Measurements from ENCODE around the gene NAPG. TPM values are rescaled to one million over a fixed set of nuclear protein-coding genes. Genes with fewer than 3 reads are reported as not detected.
"Not testable (repeated sequence)": the region's sequence is repeated elsewhere in the genome, so short reads cannot be mapped to it uniquely, and the experiment has no call there.

Gene NAPG
- polyA plus RNA-seq, 3 donors, result 17.1 to 27.1 (median 21.9) TPM

GRCh38 chr18:10569941-10570340, 44.1 kb downstream of the NAPG start:
- DNase-seq (ENCODE audit: extremely low read depth in 1 of 11, low read depth in 9 of 11, low spot score in 4 of 11), result not testable (repeated sequence)

GRCh38 chr18:10570622-10571021, 44.8 kb downstream of the NAPG start:
- DNase-seq (ENCODE audit: extremely low read depth in 1 of 11, low read depth in 9 of 11, low spot score in 4 of 11), result no peak

GRCh38 chr18:10571537-10571936, 45.7 kb downstream of the NAPG start:
- no peak for DNase-seq (ENCODE audit: extremely low read depth in 1 of 11, low read depth in 9 of 11, low spot score in 4 of 11)

GRCh38 chr18:10573261-10573660, 47.4 kb downstream of the NAPG start:
- not testable (repeated sequence) for DNase-seq (ENCODE audit: extremely low read depth in 1 of 11, low read depth in 9 of 11, low spot score in 4 of 11)

- DNase-seq (ENCODE audit: extremely low read depth in 1 of 11, low read depth in 9 of 11, low spot score in 4 of 11), result not testable (repeated sequence)
These were observed 48.6 kb downstream of the NAPG start for GRCh38 chr18:10574412-10574811.

- DNase-seq (ENCODE audit: extremely low read depth in 1 of 11, low read depth in 9 of 11, low spot score in 4 of 11), result not testable (repeated sequence)
These were observed 52.2 kb downstream of the NAPG start for GRCh38 chr18:10577842-10578572.

GRCh38 chr18:10578573-10578899, 52.7 kb downstream of the NAPG start:
- DNase-seq (ENCODE audit: extremely low read depth in 1 of 11, low read depth in 9 of 11, low spot score in 4 of 11), result not testable (repeated sequence)

GRCh38 chr18:10579079-10579867, 53.4 kb downstream of the NAPG start:
- DNase-seq (ENCODE audit: extremely low read depth in 1 of 11, low read depth in 9 of 11, low spot score in 4 of 11), result no peak

- no peak for DNase-seq (ENCODE audit: extremely low read depth in 1 of 11, low read depth in 9 of 11, low spot score in 4 of 11)
These were observed 54.4 kb downstream of the NAPG start for GRCh38 chr18:10580215-10580614.

- DNase-seq (ENCODE audit: extremely low read depth in 1 of 11, low read depth in 9 of 11, low spot score in 4 of 11), result no peak
These were observed 59.4 kb downstream of the NAPG start for GRCh38 chr18:10585260-10585659.

GRCh38 chr18:10588975-10589374, 63.1 kb downstream of the NAPG start:
- no peak for DNase-seq (ENCODE audit: extremely low read depth in 1 of 11, low read depth in 9 of 11, low spot score in 4 of 11)

- DNase-seq (ENCODE audit: extremely low read depth in 1 of 11, low read depth in 9 of 11, low spot score in 4 of 11), result no peak
These were observed 64.6 kb downstream of the NAPG start for GRCh38 chr18:10590412-10590811.

GRCh38 chr18:10591896-10592295, 66.1 kb downstream of the NAPG start:
- DNase-seq (ENCODE audit: extremely low read depth in 1 of 11, low read depth in 9 of 11, low spot score in 4 of 11), result no peak

- not testable (repeated sequence) for DNase-seq (ENCODE audit: extremely low read depth in 1 of 11, low read depth in 9 of 11, low spot score in 4 of 11)
These were observed 67.7 kb downstream of the NAPG start for GRCh38 chr18:10593366-10594022.

GRCh38 chr18:10595917-10596316, 70.1 kb downstream of the NAPG start:
- DNase-seq (ENCODE audit: extremely low read depth in 1 of 11, low read depth in 9 of 11, low spot score in 4 of 11), result not testable (repeated sequence)

- not testable (repeated sequence) for DNase-seq (ENCODE audit: extremely low read depth in 1 of 11, low read depth in 9 of 11, low spot score in 4 of 11)
These were observed 71.9 kb downstream of the NAPG start for GRCh38 chr18:10597695-10598094.

- DNase-seq (ENCODE audit: extremely low read depth in 1 of 11, low read depth in 9 of 11, low spot score in 4 of 11), result not testable (repeated sequence)
These were observed 74.9 kb downstream of the NAPG start for GRCh38 chr18:10600701-10601100.
